ENCODE measurements around the gene CDK2. TPM values are rescaled to one million over a fixed set of nuclear protein-coding genes. Genes with fewer than 3 reads are reported as not detected.

The CDK2 gene
- polyA plus RNA-seq, 2 donors, result 9.2 to 18.8 TPM

- Histone ChIP-seq H3K27me3 (ENCODE audit: control insufficient read depth in 1 of 2, insufficient read depth in 2 of 2, low read length in 2 of 2) (no peaks in the 10 kb centered on the region), H3K4me3 (ENCODE audit: low read depth in 1 of 2, low read length in 2 of 2) (no peak overlapping the region), H3K27ac (ENCODE audit: low read depth in 2 of 2, low read length in 1 of 2) (peak overlapping the region; percentile 57 to 60), H3K36me3 (ENCODE audit: control insufficient read depth in 2 of 2, insufficient read depth in 2 of 2, low read length in 1 of 2) (peaks cover 14% of the 10 kb centered on the region in 2 donors), H3K9me3 (ENCODE audit: control insufficient read depth in 2 of 2, insufficient read depth in 1 of 2, low read depth in 1 of 2, low read length in 1 of 2) (no peaks in the 10 kb centered on the region), H3K4me1 (ENCODE audit: control insufficient read depth in 2 of 2, insufficient read depth in 2 of 2, low read length in 1 of 2) (peaks cover 6 to 17% of the 10 kb centered on the region in 2 donors)
- 47 to 48% methylated on average over 5 of the region's 5 CpGs for WGBS, 2 donors
Observed at GRCh38 chr12:55957106-55957859, 9.3 kb upstream of the CDK2 start.

DNA sequence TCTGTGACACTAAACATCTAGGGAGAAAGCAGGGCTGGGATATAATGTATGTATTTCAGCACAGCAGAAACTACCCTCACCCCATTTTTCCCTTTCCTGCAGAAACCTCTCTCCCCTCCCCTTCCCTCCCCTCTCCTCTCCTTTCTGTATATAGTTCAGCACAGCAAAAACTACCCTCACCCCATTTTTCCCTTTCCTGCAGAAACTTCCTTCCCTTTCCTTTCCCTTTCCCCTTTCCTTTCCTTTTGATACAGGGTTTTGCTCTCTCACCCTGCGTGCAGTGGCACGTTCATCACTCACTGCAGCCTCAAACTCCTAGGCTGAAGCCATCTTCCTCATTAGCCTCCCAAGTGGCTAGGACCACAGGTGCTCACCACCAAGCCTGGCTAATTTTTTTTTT lies 2.9 kb upstream of the CDK2 start:
- no peak overlapping the region for H3K4me3 ChIP-seq (ENCODE audit: low read depth in 1 of 2, low read length in 2 of 2)
- no peaks in the 10 kb centered on the region for H3K36me3 ChIP-seq (ENCODE audit: control insufficient read depth in 2 of 2, insufficient read depth in 2 of 2, low read length in 1 of 2)
- no peaks in the 10 kb centered on the region for H3K27me3 ChIP-seq (ENCODE audit: control insufficient read depth in 1 of 2, insufficient read depth in 2 of 2, low read length in 2 of 2)
- H3K4me1 ChIP-seq (ENCODE audit: control insufficient read depth in 2 of 2, insufficient read depth in 2 of 2, low read length in 1 of 2), result peaks cover 0 to 4% of the 10 kb centered on the region in 2 donors
- H3K27ac ChIP-seq (ENCODE audit: low read depth in 2 of 2, low read length in 1 of 2), result no peak overlapping the region
- 80 to 86% methylated on average over 2 of the region's 2 CpGs for WGBS, 2 donors
- H3K9me3 ChIP-seq (ENCODE audit: control insufficient read depth in 2 of 2, insufficient read depth in 1 of 2, low read depth in 1 of 2, low read length in 1 of 2), result no peaks in the 10 kb centered on the region

GRCh38 chr12:55965240-55965639 lies 1.4 kb upstream of the CDK2 start:
- no peak overlapping the region for H3K27ac ChIP-seq (ENCODE audit: low read depth in 2 of 2, low read length in 1 of 2)
- H3K9me3 ChIP-seq (ENCODE audit: control insufficient read depth in 2 of 2, insufficient read depth in 1 of 2, low read depth in 1 of 2, low read length in 1 of 2), result no peaks in the 10 kb centered on the region
- no peaks in the 10 kb centered on the region for H3K36me3 ChIP-seq (ENCODE audit: control insufficient read depth in 2 of 2, insufficient read depth in 2 of 2, low read length in 1 of 2)
- no peak overlapping the region for H3K4me3 ChIP-seq (ENCODE audit: low read depth in 1 of 2, low read length in 2 of 2)
- H3K27me3 ChIP-seq (ENCODE audit: control insufficient read depth in 1 of 2, insufficient read depth in 2 of 2, low read length in 2 of 2), result no peaks in the 10 kb centered on the region
- H3K4me1 ChIP-seq (ENCODE audit: control insufficient read depth in 2 of 2, insufficient read depth in 2 of 2, low read length in 1 of 2), result peaks cover 0 to 4% of the 10 kb centered on the region in 2 donors
- 76 to 88% methylated on average over 5 of the region's 5 CpGs for whole genome bisulfite sequencing, 2 donors

DNA sequence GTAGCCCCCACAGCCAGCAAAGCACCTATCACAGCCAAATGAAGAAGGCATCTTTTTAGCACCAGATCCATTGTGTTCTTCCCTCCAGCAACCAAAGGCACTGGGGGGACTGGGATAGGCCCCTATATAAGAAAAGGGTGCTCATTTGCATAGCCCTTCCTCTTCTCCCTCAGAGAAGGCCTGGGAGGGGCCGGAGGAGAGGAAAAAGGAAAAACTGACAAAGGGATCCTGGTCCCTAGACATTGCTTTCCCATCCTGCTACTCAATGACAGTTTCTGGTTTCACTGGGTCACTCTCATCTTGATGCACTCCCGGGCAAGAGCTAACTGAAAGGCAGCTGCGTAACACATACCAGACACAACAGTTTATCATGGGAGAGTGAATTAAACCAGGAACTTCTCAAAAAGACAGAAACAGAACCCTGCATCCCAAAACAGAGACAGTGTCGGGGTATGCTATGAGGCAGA lies 656 bp upstream of the CDK2 start, which contains the start of gene PMEL:
Gene PMEL, minus strand, starts transcription at position 102 of the 467 bp plus-strand sequence. Its CDS starts 31 bp downstream, at position 71.
- H3K27me3 ChIP-seq (ENCODE audit: control insufficient read depth in 1 of 2, insufficient read depth in 2 of 2, low read length in 2 of 2), result no peaks in the 10 kb centered on the region
- peaks cover 0 to 4% of the 10 kb centered on the region in 2 donors for H3K4me1 ChIP-seq (ENCODE audit: control insufficient read depth in 2 of 2, insufficient read depth in 2 of 2, low read length in 1 of 2)
- H3K27ac ChIP-seq (ENCODE audit: low read depth in 2 of 2, low read length in 1 of 2), result peak within 1 kb of the TSS; percentile 88 to 90
- WGBS, 2 donors, result 8 to 11% methylated on average over 3 to 4 of the region's 4 CpGs
- H3K36me3 ChIP-seq (ENCODE audit: control insufficient read depth in 2 of 2, insufficient read depth in 2 of 2, low read length in 1 of 2), result no peaks in the 10 kb centered on the region
- peak within 1 kb of the TSS; percentile 71 to 83 for H3K4me3 ChIP-seq (ENCODE audit: low read depth in 1 of 2, low read length in 2 of 2)
- H3K9me3 ChIP-seq (ENCODE audit: control insufficient read depth in 2 of 2, insufficient read depth in 1 of 2, low read depth in 1 of 2, low read length in 1 of 2), result no peaks in the 10 kb centered on the region

- Histone ChIP-seq H3K4me3 (ENCODE audit: low read depth in 1 of 2, low read length in 2 of 2) (no peak overlapping the region), H3K36me3 (ENCODE audit: control insufficient read depth in 2 of 2, insufficient read depth in 2 of 2, low read length in 1 of 2) (no peaks in the 10 kb centered on the region), H3K27ac (ENCODE audit: low read depth in 2 of 2, low read length in 1 of 2) (no peak overlapping the region), H3K27me3 (ENCODE audit: control insufficient read depth in 1 of 2, insufficient read depth in 2 of 2, low read length in 2 of 2) (no peaks in the 10 kb centered on the region), H3K9me3 (ENCODE audit: control insufficient read depth in 2 of 2, insufficient read depth in 1 of 2, low read depth in 1 of 2, low read length in 1 of 2) (no peaks in the 10 kb centered on the region), H3K4me1 (ENCODE audit: control insufficient read depth in 2 of 2, insufficient read depth in 2 of 2, low read length in 1 of 2) (peaks cover 0 to 4% of the 10 kb centered on the region in 2 donors)
- 93 to 94% methylated on average over 4 of the region's 4 CpGs for WGBS, 2 donors
Observed at GRCh38 chr12:55969356-55969755, 2.7 kb downstream of the CDK2 start.

DNA sequence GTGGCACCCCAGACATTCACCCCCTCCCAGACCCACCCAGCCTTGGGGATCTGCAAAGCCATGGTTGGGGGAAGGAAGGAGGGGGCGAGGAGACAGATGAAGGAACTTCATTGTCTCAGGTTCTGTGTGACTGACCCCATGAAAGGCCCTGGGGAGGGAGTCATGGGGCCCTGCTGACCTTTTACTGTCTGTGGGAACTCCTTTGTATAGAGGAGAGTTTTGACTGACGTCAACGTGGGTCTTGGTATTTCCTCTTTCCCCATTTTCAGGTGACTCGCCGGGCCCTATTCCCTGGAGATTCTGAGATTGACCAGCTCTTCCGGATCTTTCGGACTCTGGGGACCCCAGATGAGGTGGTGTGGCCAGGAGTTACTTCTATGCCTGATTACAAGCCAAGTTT lies 4.1 kb downstream of the CDK2 start:
- H3K36me3 ChIP-seq (ENCODE audit: control insufficient read depth in 2 of 2, insufficient read depth in 2 of 2, low read length in 1 of 2), result no peaks in the 10 kb centered on the region
- H3K27ac ChIP-seq (ENCODE audit: low read depth in 2 of 2, low read length in 1 of 2), result no peak overlapping the region
- no peaks in the 10 kb centered on the region for H3K9me3 ChIP-seq (ENCODE audit: control insufficient read depth in 2 of 2, insufficient read depth in 1 of 2, low read depth in 1 of 2, low read length in 1 of 2)
- H3K4me1 ChIP-seq (ENCODE audit: control insufficient read depth in 2 of 2, insufficient read depth in 2 of 2, low read length in 1 of 2), result peaks cover 0 to 4% of the 10 kb centered on the region in 2 donors
- WGBS, 2 donors, result 85 to 89% methylated on average over 7 of the region's 7 CpGs
- no peak overlapping the region for H3K4me3 ChIP-seq (ENCODE audit: low read depth in 1 of 2, low read length in 2 of 2)
- no peaks in the 10 kb centered on the region for H3K27me3 ChIP-seq (ENCODE audit: control insufficient read depth in 1 of 2, insufficient read depth in 2 of 2, low read length in 2 of 2)

DNA sequence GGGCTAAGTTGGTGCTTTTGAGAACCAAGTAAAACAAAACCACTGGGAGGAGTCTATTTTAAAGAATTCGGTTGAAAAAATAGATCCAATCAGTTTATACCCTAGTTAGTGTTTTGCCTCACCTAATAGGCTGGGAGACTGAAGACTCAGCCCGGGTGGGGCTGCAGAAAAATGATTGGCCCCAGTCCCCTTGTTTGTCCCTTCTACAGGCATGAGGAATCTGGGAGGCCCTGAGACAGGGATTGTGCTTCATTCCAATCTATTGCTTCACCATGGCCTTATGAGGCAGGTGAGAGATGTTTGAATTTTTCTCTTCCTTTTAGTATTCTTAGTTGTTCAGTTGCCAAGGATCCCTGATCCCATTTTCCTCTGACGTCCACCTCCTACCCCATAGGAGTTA lies 5.4 kb downstream of the CDK2 start:
- Histone ChIP-seq H3K4me3 (ENCODE audit: low read depth in 1 of 2, low read length in 2 of 2) (no peak overlapping the region), H3K4me1 (ENCODE audit: control insufficient read depth in 2 of 2, insufficient read depth in 2 of 2, low read length in 1 of 2) (peaks cover 0 to 4% of the 10 kb centered on the region in 2 donors), H3K9me3 (ENCODE audit: control insufficient read depth in 2 of 2, insufficient read depth in 1 of 2, low read depth in 1 of 2, low read length in 1 of 2) (no peaks in the 10 kb centered on the region), H3K27ac (ENCODE audit: low read depth in 2 of 2, low read length in 1 of 2) (peak overlapping the region; percentile 40 to 57), H3K27me3 (ENCODE audit: control insufficient read depth in 1 of 2, insufficient read depth in 2 of 2, low read length in 2 of 2) (no peaks in the 10 kb centered on the region), H3K36me3 (ENCODE audit: control insufficient read depth in 2 of 2, insufficient read depth in 2 of 2, low read length in 1 of 2) (no peaks in the 10 kb centered on the region)
- 41 to 56% methylated on average over 3 of the region's 3 CpGs for WGBS, 2 donors

DNA sequence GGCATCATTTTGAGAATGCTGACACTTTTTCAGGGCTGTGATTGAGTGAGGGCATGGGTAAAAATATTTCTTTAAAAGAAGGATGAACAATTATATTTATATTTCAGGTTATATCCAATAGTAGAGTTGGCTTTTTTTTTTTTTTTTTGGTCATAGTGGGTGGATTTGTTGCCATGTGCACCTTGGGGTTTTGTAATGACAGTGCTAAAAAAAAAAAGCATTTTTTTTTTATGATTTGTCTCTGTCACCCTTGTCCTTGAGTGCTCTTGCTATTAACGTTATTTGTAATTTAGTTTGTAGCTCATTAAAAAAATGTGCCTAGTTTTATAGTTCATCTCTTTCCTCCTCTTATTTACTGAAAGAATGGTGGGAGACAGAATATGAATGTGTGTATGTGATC lies 5.8 kb downstream of the CDK2 start:
- peaks cover 0 to 2% of the 10 kb centered on the region in 2 donors for H3K4me1 ChIP-seq (ENCODE audit: control insufficient read depth in 2 of 2, insufficient read depth in 2 of 2, low read length in 1 of 2)
- WGBS, 2 donors, result 24 to 43% methylated on average over 1 of the region's 1 CpG
- H3K9me3 ChIP-seq (ENCODE audit: control insufficient read depth in 2 of 2, insufficient read depth in 1 of 2, low read depth in 1 of 2, low read length in 1 of 2), result no peaks in the 10 kb centered on the region
- no peaks in the 10 kb centered on the region for H3K27me3 ChIP-seq (ENCODE audit: control insufficient read depth in 1 of 2, insufficient read depth in 2 of 2, low read length in 2 of 2)
- peak overlapping the region; percentile 54 to 58 for H3K4me3 ChIP-seq (ENCODE audit: low read depth in 1 of 2, low read length in 2 of 2)
- H3K27ac ChIP-seq (ENCODE audit: low read depth in 2 of 2, low read length in 1 of 2), result peak overlapping the region; percentile 94 to 96
- no peaks in the 10 kb centered on the region for H3K36me3 ChIP-seq (ENCODE audit: control insufficient read depth in 2 of 2, insufficient read depth in 2 of 2, low read length in 1 of 2)

GRCh38 chr12:55972911-55973598 lies 6.4 kb downstream of the CDK2 start:
- 0% methylated on average over 18 of the region's 18 CpGs for WGBS, 2 donors
- no peaks in the 10 kb centered on the region for H3K4me1 ChIP-seq (ENCODE audit: control insufficient read depth in 2 of 2, insufficient read depth in 2 of 2, low read length in 1 of 2)

More at GRCh38 chr12:55972911-55973598, 6.4 kb downstream of the CDK2 start:
- Histone ChIP-seq H3K27me3 (ENCODE audit: control insufficient read depth in 1 of 2, insufficient read depth in 2 of 2, low read length in 2 of 2) (no peaks in the 10 kb centered on the region), H3K4me3 (ENCODE audit: low read depth in 1 of 2, low read length in 2 of 2) (peak overlapping the region; percentile 54 to 58), H3K27ac (ENCODE audit: low read depth in 2 of 2, low read length in 1 of 2) (peak overlapping the region; percentile 94 to 96), H3K36me3 (ENCODE audit: control insufficient read depth in 2 of 2, insufficient read depth in 2 of 2, low read length in 1 of 2) (no peaks in the 10 kb centered on the region), H3K9me3 (ENCODE audit: control insufficient read depth in 2 of 2, insufficient read depth in 1 of 2, low read depth in 1 of 2, low read length in 1 of 2) (no peaks in the 10 kb centered on the region)

Measured in esophagus (tissue), 2 donors.